Measurements from ENCODE around the gene RANBP3L.
"Not testable (repeated sequence)": the region's sequence is repeated elsewhere in the genome, so short reads cannot be mapped to it uniquely, and the experiment has no call there.

RANBP3L gene, protein sequence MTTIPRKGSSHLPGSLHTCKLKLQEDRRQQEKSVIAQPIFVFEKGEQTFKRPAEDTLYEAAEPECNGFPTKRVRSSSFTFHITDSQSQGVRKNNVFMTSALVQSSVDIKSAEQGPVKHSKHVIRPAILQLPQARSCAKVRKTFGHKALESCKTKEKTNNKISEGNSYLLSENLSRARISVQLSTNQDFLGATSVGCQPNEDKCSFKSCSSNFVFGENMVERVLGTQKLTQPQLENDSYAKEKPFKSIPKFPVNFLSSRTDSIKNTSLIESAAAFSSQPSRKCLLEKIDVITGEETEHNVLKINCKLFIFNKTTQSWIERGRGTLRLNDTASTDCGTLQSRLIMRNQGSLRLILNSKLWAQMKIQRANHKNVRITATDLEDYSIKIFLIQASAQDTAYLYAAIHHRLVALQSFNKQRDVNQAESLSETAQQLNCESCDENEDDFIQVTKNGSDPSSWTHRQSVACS

DNA sequence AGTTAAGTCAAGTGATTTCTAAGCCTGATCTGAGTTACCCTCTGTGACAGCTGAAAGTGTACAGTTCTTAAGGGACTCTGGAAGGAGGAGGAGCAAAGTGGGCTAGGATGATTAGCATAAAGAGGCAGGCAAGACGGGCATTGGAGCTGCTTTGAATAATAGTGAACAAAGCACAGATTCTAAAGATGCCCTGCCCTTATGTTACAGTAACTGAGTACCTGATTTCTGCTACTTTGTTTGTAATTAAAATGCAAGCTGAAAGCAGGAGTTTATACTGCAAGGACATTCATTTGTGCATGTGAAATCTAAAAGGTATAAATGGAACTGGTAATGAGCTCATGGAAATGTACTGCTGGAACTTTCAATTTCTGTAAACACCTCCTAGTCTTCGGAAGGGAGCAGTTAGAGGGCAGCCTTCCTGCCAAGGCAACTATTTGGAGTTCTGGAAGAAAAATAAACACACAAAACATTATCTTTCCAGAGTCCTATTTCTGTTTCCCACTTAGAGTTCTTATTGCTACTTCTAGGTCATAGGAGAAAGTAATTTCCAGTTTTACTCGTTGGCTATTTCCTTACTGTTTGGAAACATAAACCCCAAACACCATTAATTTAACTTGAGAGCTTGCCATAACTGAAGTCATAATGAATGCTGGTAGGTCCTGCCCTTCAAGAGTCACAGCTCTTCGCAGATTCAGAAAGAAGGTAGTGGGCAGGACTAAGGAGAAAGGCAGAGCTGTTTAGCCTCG, at the start of gene RANBP3L:
TSS of gene RANBP3L (minus strand) at position 45 of the 746 bp plus-strand sequence. CDS start 486 bp downstream, outside the sequence.
- no peak for DNase-seq (ENCODE audit: low read depth)

DNA sequence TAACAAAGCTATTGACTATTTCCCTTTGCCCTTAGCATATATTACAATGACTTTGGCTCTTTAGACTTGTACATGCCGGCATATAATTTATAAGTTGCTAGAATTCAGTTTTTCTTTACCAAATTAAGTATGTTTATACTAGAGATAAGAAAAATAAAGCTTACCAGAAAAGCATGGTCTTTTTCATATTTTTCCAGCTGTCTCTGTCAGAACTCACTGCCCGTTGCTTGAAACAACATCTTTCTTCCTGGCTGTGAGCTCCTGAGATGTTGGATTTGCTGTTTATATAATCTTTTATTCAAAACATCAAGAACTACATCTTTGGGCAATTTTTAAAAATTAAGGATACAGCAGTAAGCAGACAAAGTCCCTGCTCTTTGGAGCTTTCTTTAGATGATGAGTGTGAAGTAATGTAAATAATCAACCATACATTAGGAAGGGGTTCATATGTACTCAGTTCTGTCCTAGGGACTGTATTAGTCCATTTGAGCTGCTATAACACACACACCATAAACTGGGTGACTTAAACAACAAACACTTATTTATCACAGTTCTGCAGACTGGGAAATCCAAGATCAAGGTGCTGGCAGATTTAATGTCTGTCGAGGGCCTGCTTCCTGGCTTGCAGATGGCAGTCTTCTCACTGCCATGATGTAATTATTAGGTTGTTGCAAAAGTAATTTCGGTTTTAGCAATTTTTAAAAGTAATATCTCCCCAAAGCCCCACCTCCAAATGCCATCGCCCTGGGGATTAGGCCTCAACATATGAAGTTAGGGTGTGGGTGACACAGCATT, 45.4 kb upstream of the RANBP3L start:
- DNase-seq (ENCODE audit: low read depth): no peak

DNA sequence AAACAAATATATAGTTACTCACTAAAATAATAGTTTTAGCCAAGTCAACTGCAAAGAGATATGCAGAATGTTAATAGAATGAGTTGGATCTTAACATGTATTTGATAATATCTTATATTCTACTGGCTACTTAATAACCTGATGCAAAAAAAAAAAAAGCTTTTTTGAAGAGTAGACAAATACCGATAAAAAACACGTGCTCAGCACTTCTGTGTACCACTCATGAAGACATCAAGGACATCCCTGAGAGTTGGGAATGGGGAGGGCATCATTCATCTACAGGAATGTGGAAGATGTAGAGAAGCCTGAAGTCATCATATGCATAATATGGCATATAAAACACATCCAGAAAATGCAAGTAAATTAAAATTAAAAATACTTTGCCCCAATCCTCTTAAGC, 43.2 kb upstream of the RANBP3L start:
- no peak for DNase-seq (ENCODE audit: low read depth)

DNA sequence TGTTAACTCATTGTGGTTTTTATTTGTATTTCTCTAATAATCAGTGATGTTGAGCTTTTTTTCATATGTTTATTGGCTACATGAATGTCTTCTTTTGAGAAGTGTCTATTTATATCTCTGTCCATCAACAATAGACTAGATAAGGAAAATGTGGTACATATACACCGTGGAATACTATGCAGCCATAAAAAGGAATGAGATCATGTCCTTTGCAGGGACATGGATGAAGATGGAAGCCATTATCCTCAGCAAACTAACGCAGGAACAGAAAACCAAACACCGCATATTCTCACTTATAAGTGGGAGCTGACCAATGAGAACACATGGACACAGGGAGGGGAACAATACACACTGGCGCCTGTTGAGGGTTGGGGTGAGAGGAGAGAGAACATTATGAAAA, 40.0 kb upstream of the RANBP3L start:
- DNase-seq (ENCODE audit: low read depth): not testable (repeated sequence)

DNA sequence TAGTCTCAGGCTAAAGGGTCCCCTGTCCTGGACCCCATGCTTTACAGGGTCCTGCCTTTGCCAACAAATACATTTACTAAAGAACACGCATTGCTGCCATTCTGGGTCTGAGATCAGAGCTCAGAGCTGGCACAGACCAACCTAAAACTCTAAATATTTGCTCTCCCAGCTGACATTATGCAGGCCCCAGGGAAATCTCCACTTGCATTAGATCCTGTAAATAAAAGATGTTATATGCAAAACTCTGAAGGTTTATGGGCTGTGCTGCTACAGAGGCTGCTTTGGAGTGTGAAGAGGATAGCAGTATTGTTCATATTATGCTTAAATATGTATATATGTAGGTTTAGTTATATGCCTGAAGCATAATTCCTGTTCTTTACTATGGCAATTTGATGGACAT, 35.9 kb upstream of the RANBP3L start:
- no peak for DNase-seq (ENCODE audit: low read depth)

DNA sequence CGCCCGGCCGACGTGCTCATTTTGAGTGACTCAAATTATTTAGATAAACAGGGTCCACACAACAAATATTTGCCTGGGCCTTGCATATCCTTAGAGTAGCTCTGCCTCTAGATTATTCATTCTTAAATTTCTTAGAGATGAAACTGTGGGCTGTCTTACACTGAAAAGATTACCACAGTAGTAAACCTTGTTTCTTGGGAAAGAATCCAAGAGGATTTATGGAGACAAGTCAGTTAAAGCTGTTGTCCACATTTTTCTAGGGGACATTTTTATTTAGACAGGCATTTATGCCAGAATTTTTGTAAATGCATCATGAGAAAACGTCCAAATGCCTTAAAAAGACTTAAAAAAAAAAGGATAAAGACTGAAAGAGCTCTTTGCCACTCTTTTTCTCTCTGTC, 32.6 kb upstream of the RANBP3L start:
- DNase-seq (ENCODE audit: low read depth): no peak

DNA sequence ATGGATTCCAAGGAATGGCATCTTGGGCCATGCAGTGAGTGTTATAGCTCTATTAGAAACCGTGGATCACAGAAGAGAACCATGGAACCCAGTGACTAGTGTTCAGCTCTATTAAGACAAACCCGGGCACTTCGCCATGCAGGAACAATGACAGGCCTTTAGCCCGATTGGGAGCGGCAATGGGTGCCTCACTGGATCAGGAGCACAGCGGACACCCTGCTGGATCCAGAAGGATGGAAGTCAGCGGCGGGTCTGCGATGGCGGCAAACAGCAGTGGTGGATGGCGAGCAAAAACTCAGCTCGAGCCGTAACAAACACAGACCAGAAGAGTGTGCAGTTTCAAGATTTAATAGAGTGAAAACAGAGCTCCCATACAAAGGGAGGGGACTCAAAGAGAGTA, 31.0 kb upstream of the RANBP3L start:
- not testable (repeated sequence) for DNase-seq (ENCODE audit: low read depth)

DNA sequence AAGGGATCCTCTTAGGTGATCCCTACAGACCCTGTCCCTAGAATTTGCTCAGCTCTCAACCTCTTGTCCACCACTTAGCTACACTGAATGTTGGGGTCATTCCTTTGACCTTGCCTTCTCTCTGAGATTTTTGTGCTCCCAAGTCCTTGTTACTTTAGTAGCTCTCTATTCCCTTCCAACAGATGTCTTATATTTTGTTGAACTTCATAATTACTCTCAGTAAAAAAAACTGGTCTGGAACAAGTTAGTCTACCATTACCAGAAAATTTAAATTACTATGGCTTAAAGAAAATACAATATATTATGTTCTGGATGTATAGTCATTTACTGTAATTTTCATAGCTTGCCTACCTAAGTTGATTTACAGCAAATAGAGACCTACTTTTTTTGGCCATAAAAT, 23.5 kb upstream of the RANBP3L start:
- DNase-seq (ENCODE audit: low read depth): no peak

DNA sequence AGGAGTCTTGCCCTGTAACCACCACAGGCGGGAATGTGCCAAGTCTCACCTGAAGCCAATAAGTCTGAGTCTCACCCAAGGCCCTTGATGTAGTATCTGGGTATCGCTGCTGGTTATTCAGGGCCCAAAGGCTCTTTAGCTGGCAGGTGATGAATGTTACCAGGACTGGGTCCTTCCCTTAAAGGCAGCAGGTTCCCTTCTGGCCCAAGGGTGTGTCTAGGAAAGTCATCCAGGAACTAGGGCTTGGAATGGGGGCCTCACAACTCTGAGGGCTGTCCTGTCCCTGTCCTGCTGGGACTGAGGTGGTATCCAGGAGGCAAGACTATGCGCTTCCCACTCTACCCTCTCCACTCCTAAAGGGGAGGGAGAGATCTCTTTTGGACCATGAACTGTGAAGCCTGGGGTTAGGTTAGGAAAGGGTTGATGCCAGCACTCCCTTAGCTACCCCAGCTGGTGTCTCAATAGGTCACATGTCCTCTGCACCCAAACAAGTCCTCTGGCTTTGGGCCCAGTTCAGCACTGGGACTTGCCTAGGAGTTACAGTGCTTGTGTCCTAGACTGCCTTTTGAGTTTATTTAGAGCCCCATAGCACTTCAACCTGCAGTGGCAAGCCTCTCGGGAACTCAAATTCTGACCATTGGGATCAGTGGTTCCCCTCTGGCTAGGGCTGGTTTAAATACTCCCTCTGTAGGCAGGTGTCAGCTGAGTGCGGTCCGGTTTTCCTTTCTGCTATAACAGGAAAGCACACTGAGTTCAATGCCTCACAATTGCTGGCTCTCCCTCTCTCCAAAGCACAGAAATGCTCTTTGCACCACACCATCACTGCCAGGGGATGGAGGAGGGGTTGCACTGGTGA, 22.5 kb upstream of the RANBP3L start:
- DNase-seq (ENCODE audit: low read depth): no peak

DNA sequence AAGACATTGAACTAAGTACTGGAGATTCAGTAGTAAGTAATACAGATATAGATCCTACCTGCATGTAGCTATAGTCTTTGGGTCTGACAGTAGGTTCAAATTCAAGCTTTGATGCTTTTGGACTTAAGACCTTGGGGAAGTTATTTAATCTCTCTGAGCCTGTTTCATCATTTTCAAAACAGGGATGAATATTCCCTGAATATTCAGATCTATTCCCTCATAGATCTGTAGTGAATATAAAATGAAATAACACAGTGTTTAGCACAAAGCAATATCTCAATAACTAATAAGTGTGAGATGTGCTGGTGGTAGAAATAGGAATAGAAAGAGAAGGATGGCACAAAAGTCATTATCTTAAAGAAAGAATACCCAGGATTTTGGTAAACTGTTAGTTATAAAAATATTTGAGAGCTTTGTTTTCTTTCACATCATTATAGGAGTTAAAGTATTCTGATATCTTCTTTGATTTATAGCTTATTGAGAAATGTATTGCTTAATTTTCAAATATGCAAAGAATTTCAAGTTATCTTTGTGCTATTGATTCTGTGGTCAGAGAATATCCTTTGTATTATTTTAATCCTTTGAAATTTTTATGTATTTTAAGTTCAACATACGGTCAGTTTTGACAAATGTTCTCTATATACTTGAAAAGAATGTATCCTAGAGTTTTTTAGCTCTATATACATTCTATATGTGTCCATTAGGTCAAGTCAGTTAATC, 11.4 kb upstream of the RANBP3L start:
- no peak for DNase-seq (ENCODE audit: low read depth)

DNA sequence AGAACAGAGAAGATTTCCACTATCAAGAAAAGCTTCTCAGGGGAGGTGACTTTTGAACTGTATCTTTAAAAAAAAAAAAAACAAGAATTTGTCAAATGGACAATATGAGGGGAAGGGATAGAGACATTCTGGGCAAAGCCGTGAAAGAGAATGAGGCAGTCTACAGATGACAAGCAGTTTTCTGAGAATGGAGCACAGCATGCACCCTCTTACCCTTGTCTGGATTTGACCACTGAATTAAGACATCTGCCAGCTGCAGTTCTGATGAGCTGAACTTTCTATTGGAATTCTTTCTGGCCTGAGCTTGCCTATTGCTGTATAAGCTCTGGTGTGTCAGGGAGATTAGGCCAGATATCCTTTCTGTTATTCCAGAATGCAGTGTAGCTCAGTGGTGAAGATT, 10.3 kb upstream of the RANBP3L start:
- DNase-seq (ENCODE audit: low read depth): no peak

DNA sequence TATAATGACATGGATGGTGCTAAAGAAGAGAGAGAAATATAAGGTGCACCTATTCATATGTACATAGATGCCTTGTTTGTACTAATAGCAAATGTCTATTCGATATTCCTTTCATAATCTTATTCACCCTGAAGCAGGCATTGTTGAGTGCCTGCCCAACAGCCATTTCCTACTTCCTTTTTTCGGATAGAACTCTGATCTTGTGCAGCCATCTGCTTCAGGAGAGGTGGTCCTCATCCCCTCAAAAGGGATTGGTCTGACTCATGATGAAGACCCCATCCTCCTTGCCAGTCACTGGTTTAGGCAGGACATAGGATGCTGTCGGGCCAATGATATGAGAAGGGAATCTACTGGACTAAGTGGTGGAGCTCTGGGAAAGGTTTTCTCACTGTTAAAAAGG, 8.4 kb upstream of the RANBP3L start:
- DNase-seq (ENCODE audit: low read depth): no peak

DNA sequence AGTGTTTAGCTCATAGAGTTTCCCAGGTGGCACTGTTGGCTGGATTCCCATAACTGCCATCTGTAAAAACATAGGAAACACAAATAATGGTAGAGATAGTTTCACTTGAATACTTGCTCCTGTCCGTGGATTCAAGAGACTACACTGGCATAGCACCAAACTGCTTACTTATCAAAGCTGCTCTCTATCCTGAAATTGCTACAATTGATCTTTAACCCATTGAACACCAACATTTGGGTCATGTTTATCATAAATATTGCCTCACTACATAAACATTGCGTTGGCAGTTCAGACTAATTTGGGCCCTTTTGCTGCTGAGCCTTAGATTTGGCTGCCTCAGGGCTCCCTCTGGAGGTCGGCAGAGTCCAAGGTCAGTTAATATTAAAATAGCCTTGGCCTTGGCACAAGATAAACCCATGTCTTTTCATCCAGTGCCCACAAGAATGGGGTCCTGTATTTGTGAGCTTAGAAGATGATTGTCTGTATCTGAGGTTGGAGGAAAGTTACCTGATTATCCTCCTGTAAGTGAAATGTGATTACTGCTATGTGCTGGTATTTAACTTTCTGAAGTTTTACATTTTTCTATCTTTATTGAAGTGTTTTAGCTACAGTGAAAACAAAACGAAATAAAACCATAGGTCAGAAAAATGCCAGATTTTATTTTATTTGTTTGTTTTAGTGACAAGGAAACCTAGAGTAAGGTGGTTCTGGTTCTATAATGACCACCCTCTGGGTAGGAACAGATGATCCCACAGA, 4.0 kb upstream of the RANBP3L start:
- no peak for DNase-seq (ENCODE audit: low read depth)

DNA sequence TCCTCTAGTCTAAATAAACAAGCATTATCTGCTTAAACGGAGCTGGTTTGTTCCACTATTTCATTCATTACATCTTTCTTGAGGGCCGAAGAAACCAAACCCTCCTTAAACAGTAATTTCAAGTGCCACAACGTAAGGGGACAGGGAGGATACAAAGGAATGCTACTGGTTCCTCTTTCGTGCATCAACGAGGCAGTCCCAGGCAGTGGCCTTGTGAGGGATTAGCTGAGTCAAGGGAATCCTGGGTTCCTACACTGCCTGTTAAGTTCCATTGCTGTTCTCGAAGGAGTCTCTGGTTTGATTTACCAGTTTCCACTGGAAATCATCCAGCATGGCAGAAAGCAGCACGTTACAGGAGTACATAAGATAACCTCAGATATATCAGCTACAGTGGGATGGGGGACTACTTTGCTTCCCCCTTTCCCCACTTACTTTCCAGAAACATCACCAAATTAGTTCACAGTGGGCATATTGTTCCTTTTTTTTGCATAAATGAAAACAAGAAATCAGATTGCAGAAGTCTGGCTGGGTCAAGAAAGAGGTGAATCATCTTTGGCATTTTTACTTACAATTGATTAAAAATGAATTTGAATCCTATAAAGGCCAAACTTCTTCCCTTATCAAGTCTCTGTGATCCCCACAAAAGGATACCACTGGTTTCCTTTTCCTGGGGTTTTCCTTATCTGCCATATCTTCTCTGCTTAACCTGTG, 2.5 kb upstream of the RANBP3L start:
- DNase-seq (ENCODE audit: low read depth): no peak

DNA sequence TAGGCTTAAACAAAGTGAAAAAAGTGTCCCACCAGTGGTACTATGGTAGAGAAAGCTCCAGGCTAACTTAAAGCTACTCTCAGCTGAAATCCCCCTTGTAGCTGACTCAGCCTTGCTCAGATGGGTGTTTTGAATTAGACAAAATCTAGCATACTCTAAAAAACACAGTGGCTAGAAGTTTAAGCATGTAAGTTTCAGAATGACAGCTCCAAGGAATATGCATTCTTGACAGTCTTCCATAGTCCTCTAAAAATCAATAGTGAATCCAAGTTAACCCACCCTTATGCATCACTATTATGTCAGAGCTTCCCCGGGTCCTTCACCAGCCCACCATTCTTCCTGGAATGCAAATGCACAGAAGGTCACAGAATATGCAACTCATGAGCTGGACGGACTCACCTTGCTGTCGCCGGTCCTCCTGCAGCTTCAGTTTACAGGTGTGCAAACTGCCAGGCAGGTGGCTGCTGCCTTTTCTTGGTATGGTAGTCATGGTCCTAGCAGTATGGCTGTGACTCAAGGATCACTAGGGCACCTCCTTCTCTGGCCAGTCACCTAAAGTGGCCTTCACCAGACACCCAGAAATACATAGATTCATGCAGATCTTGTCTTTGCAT, 668 bp downstream of the RANBP3L start:
- DNase-seq (ENCODE audit: low read depth): no peak

DNA sequence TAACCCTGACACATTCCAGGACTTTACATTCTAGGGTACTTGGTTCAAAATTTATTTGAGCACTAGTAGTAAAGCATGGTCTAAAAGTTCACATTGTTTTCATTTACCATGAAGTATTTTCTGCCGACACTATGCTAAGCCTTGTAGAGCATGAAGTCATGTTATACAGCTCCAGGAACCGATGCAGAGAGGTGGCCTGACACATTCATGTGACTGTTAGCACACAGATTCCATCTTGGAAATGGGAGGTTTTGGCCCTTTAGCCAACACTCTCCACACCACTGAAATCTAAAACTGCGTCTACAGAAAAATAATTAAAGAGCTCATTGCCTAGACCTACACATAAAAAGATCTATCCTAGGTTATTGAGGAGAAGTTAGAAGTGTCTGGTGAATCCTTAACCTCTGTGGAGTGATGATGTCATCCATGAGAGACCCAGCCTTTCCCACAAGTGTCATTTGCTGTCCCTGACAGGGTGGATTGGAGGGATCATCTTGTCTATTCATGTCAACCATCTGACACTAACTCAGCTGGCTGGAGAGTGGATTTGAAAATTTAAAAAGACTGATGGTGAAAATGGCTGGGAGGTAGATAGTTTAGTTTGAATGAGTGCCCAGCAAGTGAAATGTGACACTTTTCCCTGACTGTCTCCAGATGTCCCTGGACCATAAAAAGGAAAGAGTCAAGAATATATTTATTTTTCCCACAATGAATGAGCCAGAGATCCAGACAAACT, 1.3 kb downstream of the RANBP3L start:
- no peak for DNase-seq (ENCODE audit: low read depth)

DNA sequence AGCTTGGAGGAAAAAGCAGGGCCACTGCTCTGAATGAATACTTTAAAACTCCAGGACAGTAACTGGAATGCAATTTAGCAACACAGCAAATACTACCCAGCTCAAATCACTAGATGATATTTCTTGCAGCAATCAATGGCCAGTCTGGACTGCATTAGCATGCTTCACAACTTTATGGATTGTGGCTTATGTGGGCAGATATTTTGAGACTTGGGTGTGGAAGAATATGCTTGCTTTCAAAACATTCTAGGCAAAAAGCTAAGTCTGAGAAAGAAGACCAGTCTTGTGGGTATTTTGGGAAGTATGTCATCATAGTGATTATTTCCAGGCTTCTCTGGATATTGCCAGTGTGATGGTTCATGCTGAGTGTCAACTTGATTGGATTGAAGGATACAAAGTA, 3.1 kb downstream of the RANBP3L start:
- no peak for DNase-seq (ENCODE audit: low read depth)

DNA sequence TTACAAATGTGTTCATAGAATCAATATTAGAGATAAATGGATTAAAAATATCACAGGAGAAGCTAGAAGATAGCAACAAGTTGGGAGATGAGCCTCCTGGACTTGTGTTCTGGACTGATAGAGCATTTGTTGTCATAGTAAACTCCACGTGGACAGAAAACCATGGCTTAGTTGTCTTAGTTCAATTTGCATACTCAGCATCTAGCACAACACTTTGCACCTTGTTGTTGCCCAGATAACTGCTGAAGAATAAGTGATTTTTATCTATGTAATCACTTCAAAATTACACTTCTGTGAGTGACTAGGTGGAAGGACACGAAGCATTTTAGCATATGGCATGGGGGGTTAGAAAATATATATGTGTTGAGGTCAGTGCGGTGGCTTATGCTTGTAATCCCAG, 4.0 kb downstream of the RANBP3L start:
- no peak for DNase-seq (ENCODE audit: low read depth)

Data from activated T-cell treated with anti-CD3 and anti-CD28 coated beads for 24 hours (primary cell).